Measurements from ENCODE around the gene ZFHX3.

ZFHX3 gene

DNA sequence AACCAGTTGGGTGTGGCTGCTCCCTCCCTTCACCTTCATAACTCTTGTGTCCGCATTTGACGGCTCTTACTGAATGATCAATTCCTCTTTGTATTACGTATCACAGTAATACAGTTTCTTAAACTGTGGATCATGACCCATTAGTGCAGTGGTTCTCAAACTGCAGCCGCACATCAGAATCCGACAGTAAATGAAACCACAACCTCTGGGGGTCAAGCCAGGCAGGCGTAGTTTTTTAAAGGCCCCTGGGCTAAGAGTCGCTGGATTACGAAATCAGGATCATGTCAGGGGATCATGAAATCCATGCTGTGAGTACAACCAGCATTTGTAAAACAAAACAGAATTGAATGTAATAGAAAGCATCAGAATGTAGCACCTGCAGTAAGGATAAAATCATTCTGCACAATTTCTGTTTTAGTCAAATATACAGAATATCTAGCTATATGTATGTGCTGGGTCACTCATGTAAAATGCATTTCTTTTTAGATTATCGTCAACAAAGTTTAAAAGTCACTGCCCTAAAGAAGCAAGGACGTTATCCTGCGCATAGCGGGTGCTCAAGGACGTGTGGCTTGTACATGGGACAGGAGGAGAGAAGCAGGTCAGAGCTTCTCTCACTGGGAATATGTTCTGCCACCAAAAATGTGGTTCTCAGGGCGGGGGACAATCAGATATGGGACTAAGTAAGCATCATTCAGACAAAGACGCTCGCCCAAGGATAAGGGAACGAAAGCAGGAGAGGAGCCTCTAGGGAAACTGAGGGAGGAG lies 113.1 kb downstream of the ZFHX3 start:
- no peak for DNase-seq (ENCODE audit: low read depth in 2 of 2)

GRCh38 chr16:72932677-72933335 lies 115.1 kb downstream of the ZFHX3 start:
- no peak for DNase-seq (ENCODE audit: low read depth in 2 of 2)

- DNase-seq (ENCODE audit: low read depth in 2 of 2) = no peak
Observed at GRCh38 chr16:72932050-72932449, 115.9 kb downstream of the ZFHX3 start.

- DNase-seq (ENCODE audit: low read depth in 2 of 2) = no peak
Observed at GRCh38 chr16:72930396-72930795, 117.5 kb downstream of the ZFHX3 start.

GRCh38 chr16:72928090-72928981 lies 119.6 kb downstream of the ZFHX3 start:
- no peak for DNase-seq (ENCODE audit: low read depth in 2 of 2)

DNA sequence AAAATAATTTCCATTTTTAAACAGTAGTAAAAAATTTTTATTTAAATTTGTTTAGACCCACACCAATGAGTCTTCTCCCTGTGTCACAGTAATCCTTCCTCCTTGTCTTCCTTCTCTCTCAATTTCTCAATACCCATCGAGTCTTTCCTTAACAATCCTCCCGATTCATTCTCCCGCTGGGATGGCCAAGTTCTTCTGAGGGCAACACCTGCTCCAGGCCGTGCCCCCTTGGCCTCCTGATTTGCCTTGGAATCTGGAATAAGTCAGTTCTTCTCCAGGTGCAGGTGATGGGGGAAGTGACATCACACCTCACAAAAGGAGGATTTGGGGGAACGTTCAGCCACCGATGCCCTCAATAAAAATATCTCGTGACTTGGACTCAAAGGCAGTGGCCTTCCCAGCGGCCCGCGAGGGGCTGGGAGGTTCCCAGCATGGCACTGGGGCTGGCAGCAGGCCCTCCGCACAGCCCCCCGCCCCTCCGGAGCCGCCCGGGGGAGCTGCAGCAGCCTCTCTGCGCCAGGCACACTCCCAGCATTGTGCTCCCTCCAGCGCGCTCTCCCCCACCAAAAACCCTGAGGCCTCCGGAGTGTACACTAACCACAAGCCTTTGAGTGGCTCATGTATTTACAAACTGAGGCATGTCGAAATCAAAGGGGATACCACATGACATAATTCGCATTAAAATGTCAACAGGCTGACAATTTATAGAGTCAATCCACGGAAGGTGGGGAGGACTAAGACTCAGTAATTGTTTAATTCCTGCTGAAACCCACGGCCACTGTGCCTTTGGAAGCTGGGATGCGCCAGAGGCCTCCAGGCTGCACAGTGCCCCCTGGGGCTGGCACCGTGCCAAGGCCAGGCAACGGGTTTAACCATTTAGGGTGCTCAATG lies 120.5 kb downstream of the ZFHX3 start:
- DNase-seq (ENCODE audit: low read depth in 2 of 2) = no peak

- no peak for DNase-seq (ENCODE audit: low read depth in 2 of 2)
Observed at GRCh38 chr16:72926177-72927070, 121.5 kb downstream of the ZFHX3 start.

GRCh38 chr16:72925631-72925979 lies 122.3 kb downstream of the ZFHX3 start:
- DNase-seq (ENCODE audit: low read depth in 2 of 2) = no peak

DNA sequence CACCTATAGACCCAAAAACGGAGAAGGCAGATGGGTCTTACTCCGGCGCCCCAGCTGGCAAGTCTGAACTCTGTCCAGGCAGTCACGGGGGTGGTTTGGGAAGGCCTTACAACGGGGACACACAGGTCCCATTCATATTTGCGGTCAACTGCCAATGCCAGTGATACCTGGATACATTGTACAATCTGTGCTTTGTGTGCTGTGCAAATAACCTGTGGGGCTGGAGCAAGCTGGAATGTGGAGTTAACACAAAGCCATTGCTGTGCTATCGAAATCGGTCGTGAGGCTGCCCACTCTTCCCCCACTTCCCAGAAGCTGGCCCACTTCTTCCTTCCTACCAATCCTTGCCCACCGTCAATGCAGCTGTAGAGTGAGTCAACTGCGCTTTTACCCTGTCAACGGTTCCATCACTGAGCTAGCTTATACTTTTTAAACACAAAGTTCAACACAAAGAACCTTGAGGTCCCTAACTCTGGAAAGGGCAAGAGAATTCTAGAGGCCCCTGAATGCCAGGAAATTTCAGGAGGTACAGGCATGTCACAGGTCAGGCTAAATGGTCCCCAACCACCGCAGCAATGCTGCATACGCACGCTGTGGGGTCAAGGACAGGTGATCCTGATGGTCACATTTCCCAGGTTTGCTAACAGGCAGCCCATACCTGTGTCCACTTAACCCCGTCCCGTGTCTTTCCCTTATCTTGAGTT lies 122.8 kb downstream of the ZFHX3 start:
- DNase-seq (ENCODE audit: low read depth in 2 of 2) = no peak

GRCh38 chr16:72924537-72924926 lies 123.4 kb downstream of the ZFHX3 start:
- no peak for DNase-seq (ENCODE audit: low read depth in 2 of 2)

DNA sequence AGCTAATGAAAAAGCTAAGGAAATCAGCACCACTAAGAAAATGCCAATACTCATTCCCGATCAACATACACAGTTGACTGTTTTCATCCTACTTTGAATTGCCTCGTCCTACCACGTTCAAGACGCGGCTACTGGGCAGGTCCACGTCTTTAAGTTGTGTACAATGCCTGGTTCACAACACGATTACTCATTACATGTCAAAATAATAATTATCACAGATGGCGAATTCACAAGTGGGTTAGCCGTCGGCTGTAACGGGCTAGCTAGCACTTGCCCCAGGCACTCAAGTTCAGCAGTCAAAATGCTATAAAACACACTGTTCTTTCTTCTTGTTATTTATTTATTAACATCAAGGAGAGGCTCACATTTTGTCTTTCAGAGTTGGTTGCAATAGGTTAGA lies 124.2 kb downstream of the ZFHX3 start:
- DNase-seq (ENCODE audit: low read depth in 2 of 2) = no peak

DNA sequence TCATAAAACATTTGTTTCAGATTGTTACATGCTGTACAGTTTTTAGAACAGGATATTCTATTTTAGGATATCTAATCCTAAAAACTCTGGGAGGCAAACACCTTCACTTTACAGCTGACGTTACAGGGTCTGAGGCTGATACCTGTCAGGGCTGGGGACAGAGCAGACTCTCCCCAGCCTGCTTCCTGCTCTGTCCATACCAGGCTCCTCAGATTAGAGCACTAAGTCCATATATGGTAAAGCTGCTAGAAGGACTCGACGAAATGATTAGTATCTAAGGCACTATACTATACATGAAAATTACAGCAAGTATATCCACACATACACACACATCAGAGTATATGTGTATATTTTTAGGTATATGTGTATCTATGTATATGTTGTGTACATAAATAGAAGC lies 125.2 kb downstream of the ZFHX3 start:
- DNase-seq (ENCODE audit: low read depth in 2 of 2) = no peak

GRCh38 chr16:72921620-72922019 lies 126.3 kb downstream of the ZFHX3 start:
- no peak for DNase-seq (ENCODE audit: low read depth in 2 of 2)

- no peak for DNase-seq (ENCODE audit: low read depth in 2 of 2)
Observed at GRCh38 chr16:72921106-72921505, 126.8 kb downstream of the ZFHX3 start.

DNA sequence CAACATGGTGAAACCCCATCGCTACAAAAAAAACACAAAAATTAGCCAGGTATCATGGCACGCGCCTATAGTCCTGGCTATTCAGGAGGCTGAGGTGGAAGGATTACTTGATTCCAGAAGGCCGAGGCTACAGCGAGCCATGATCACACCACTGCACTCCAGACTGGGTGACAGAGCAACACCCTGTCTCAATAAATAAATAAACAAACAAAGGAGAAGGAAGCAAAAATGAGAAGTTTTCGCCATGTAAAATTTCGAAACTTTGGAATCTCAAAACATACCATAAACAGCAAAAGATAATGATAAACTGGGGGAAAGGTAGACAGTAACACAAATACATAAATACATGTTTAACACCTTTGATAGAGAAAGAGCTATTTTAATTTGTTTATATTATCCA lies 130.9 kb downstream of the ZFHX3 start:
- DNase-seq (ENCODE audit: low read depth in 2 of 2) = no peak

- no peak for DNase-seq (ENCODE audit: low read depth in 2 of 2)
Observed at GRCh38 chr16:72915331-72915730, 132.6 kb downstream of the ZFHX3 start.

DNA sequence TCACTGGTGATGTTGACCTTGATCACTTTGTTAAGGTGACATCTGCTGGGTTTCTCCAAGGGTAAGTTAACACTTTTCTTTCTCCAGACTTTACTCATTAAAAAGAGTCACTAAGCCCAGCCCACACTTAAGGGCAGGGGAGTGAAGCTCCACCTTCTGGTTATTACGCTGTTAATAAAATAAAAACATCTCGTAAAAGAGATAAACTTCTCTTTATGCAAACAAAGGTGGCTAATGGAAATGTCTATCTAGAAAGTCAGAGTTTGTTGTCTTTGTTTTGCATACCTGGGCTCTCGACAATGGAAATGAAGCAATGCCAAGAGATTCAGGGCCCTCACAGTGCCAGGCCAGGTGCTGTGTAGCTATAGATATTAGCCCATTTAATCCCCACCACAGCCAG lies 134.4 kb downstream of the ZFHX3 start:
- no peak for DNase-seq (ENCODE audit: low read depth in 2 of 2)

- DNase-seq (ENCODE audit: low read depth in 2 of 2) = no peak
Observed at GRCh38 chr16:72911971-72912370, 136.0 kb downstream of the ZFHX3 start.

DNA sequence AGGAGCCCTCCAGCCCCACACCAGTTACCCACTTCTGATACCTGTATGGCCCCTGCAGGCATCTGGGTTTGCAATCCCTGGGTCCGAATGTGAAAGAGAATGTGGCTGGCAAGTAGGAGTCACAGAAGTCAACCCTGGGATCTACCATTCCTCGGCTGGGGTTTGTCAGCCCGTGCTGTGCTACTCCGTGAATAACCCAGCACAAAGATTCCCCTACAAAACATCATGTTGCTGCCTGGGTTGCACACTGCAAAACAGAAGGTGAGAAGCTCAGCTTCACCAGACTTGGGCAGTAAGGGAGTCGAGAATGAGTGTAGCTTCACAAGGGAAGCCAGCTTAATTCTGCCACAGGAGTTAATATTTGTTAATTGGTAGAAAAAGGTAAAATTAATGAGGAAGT lies 137.1 kb downstream of the ZFHX3 start:
- no peak for DNase-seq (ENCODE audit: low read depth in 2 of 2)

DNA sequence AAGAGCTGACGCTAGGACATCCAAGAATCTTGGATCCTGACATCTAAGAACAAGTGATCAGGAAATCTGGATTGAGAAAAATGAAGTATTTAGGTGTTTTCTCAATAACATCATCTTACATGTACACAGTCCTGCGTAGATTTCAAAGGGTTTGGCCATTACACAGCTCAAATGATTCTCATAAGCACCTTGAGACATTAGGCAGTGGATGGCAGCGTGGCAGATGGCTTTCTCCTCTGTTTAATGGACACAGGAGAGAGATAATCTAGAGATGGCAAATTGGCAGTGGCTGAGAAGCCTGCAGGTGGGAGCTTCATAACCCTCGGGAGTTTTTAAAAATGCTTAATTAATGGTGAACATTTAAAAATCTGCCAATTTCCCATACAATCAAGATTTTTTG lies 137.5 kb downstream of the ZFHX3 start:
- DNase-seq (ENCODE audit: low read depth in 2 of 2) = no peak
